A673 (cell line): ENCODE data around the gene UBLCP1. TPM values are rescaled to one million over a fixed set of nuclear protein-coding genes. Genes with fewer than 3 reads are reported as not detected.

Experiments
- BruUV-seq: library from RNA; stranded (reverse); fragments of 400-500 nt; replicated peaks from 2 replicates; lab custom pipeline; 2021; lab: Mats Ljungman, UMichigan
- CTCF ChIA-PET: fragments of 300-600 bp; sonication (Branson Sonifier 250); formaldehyde crosslinking; loops from one replicate; lab custom pipeline; 2022; ENCODE audit warnings: antibody characterized with exemption; lab: Charles Lee
- POLR2A ChIA-PET: fragments of 300-600 bp; sonication (Branson Sonifier 250); formaldehyde crosslinking; loops from one replicate; lab custom pipeline; 2022; ENCODE audit warnings: antibody characterized with exemption; ENCODE audit not compliant: low non-redundant PET; lab: Charles Lee
- DNase-seq: peaks from one replicate; pipeline ENCODE4 v3.0.0-alpha.2; 2015; ENCODE audit warnings: low spot score
- H3K27ac ChIP-seq: fragments of 200-600 bp; sonication (generic); 2 replicates; pipeline ENCODE4 v1.5.1; 2016; ENCODE audit warnings: mixed run types, low read depth, mild to moderate bottlenecking, mixed read lengths, antibody characterized with exemption, low read length; ENCODE audit not compliant: poor library complexity, severe bottlenecking
- H3K27me3 ChIP-seq: fragments of 200-600 bp; sonication (generic); replicated peaks from 2 replicates; pipeline ENCODE4 v1.6.1; 2017; ENCODE audit warnings: mixed run types, low read depth, mild to moderate bottlenecking, mixed read lengths, antibody characterized with exemption, low read length; ENCODE audit not compliant: insufficient read depth, poor library complexity
- H3K36me3 ChIP-seq: fragments of 200-600 bp; sonication (generic); 2 replicates; pipeline ENCODE4 v1.6.1; 2016; ENCODE audit warnings: mixed run types, mild to moderate bottlenecking, mixed read lengths, antibody characterized with exemption, low read length; ENCODE audit not compliant: insufficient read depth, poor library complexity, severe bottlenecking
- H3K4me1 ChIP-seq: fragments of 200-600 bp; sonication (generic); 2 replicates; pipeline ENCODE4 v1.6.1; 2017; ENCODE audit warnings: mixed run types, mild to moderate bottlenecking, mixed read lengths, antibody characterized with exemption, low read length; ENCODE audit not compliant: insufficient read depth, poor library complexity, severe bottlenecking
- H3K4me3 ChIP-seq: fragments of 200-600 bp; sonication (generic); 2 replicates; pipeline ENCODE4 v1.5.1; 2016; ENCODE audit warnings: low read depth, mixed run types, mild to moderate bottlenecking, mixed read lengths, low read length; ENCODE audit not compliant: poor library complexity, severe bottlenecking
- H3K9me3 ChIP-seq: fragments of 200-600 bp; sonication (generic); 2 replicates; pipeline ENCODE4 v1.6.1; 2016; ENCODE audit warnings: mixed run types, low read depth, mild to moderate bottlenecking, mixed read lengths, antibody characterized with exemption, low read length; ENCODE audit not compliant: poor library complexity, severe bottlenecking
- EZH2 ChIP-seq: fragments of 200-600 bp; sonication (generic); IDR thresholded peaks from 2 replicates; pipeline ENCODE4 v1.6.1; 2017; ENCODE audit warnings: borderline replicate concordance, low read depth, mild to moderate bottlenecking, mixed read lengths, antibody characterized with exemption, low read length; ENCODE audit not compliant: poor library complexity, severe bottlenecking
- intact Hi-C: fragments of 100-400 bp; cut with micrococcal nuclease; formaldehyde crosslinking; loops from one replicate; pipeline ENCODE4 v1.10.0; 2022; ENCODE audit not compliant: unreplicated experiment
- total RNA-seq: library from RNA; stranded (reverse); gene quantifications from 2 replicates; pipeline ENCODE4 v1.2.3, GENCODE V29; 2021
- TF ChIP-seq, protein P1 (sequence below): fragments of 300-800, 200-600 bp; sonication (generic); conservative IDR thresholded peaks from 2 replicates; pipeline ENCODE4 v1.5.1; 2017; ENCODE audit warnings: low read depth, mild to moderate bottlenecking, antibody characterized with exemption, low read length, moderate library complexity, mixed read lengths

UBLCP1 gene
- total RNA-seq, 1 experiment from 2014 or later = 23.8 TPM

DNA sequence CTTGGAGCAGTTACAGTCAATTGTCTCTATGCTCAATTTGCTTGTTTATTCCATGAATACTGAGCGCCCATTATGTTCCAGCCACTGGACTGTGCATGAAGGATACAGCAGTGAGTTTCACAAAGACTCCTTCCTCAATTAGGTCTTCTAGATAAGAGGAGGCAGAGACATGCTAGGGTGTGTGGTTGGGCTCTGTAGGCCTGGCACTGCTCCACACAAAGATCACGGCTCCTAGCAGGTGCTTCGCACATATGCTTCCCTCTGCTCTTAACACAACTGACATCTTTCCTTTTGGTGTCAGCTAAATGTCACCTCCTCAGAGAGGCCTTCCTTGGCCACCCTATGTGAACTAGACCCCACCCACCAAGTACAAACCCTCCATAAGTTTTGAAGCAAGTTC is 56.3 kb downstream of the UBLCP1 start:
- CTCF ChIA-PET = no interaction called here
- no peak overlapping the region for H3K27ac ChIP-seq
- POLR2A ChIA-PET = no interaction called here
- intact Hi-C loops = no loop called here
- no peaks in the 10 kb centered on the region for H3K27me3 ChIP-seq
- BruUV-seq = no TSS peak
- TF ChIP-seq, protein P1, sequence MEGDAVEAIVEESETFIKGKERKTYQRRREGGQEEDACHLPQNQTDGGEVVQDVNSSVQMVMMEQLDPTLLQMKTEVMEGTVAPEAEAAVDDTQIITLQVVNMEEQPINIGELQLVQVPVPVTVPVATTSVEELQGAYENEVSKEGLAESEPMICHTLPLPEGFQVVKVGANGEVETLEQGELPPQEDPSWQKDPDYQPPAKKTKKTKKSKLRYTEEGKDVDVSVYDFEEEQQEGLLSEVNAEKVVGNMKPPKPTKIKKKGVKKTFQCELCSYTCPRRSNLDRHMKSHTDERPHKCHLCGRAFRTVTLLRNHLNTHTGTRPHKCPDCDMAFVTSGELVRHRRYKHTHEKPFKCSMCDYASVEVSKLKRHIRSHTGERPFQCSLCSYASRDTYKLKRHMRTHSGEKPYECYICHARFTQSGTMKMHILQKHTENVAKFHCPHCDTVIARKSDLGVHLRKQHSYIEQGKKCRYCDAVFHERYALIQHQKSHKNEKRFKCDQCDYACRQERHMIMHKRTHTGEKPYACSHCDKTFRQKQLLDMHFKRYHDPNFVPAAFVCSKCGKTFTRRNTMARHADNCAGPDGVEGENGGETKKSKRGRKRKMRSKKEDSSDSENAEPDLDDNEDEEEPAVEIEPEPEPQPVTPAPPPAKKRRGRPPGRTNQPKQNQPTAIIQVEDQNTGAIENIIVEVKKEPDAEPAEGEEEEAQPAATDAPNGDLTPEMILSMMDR = no peak
- TF ChIP-seq EZH2 = no peak
- H3K36me3 ChIP-seq = no peaks in the 10 kb centered on the region
- no peaks in the 10 kb centered on the region for H3K9me3 ChIP-seq
- no peak for DNase-seq
- no peaks in the 10 kb centered on the region for H3K4me1 ChIP-seq
- no peak overlapping the region for H3K4me3 ChIP-seq

- no TSS peak for BruUV-seq
- TF ChIP-seq, protein P1 = no peak
- no peak for TF ChIP-seq EZH2
- H3K27ac ChIP-seq = no peak overlapping the region
- POLR2A ChIA-PET = no interaction called here
- H3K9me3 ChIP-seq = no peaks in the 10 kb centered on the region
- H3K27me3 ChIP-seq = no peaks in the 10 kb centered on the region
- H3K4me1 ChIP-seq = no peaks in the 10 kb centered on the region
- H3K36me3 ChIP-seq = no peaks in the 10 kb centered on the region
- DNase-seq = no peak
- CTCF ChIA-PET = no interaction called here
- H3K4me3 ChIP-seq = no peak overlapping the region
- intact Hi-C loops = no loop called here
These were observed 56.7 kb downstream of the UBLCP1 start for GRCh38 chr5:159319832-159320231.

DNA sequence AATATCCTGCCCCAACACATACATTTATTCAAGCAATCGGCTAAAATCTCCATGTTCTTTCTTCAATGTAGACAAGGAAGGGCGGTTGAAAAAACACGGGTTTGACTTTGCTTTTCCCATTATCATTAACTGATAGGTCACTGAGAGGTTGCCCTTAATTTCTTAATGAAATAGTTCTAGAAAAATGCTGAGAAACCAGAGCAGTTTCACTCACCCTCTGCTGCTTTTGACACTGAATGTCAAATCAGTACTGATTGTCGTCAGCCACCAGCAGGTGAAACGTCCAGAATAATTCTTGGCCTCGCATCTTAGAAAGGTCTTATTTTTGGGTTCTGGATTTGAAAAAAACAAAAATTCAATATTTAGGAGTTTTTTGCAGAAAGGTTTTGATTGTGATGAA is 59.1 kb downstream of the UBLCP1 start:
- intact Hi-C loops = no loop called here
- TF ChIP-seq, protein P1 = no peak
- no peak for TF ChIP-seq EZH2
- H3K9me3 ChIP-seq = no peaks in the 10 kb centered on the region
- no peak overlapping the region for H3K4me3 ChIP-seq
- no peaks in the 10 kb centered on the region for H3K36me3 ChIP-seq
- no peak overlapping the region for H3K27ac ChIP-seq
- no peaks in the 10 kb centered on the region for H3K27me3 ChIP-seq
- no peak for DNase-seq
- H3K4me1 ChIP-seq = no peaks in the 10 kb centered on the region
- no TSS peak for BruUV-seq
- CTCF ChIA-PET = no interaction called here
- POLR2A ChIA-PET = no interaction called here
